Measurements from ENCODE around the gene TNFRSF8.

Gene TNFRSF8

GRCh38 chr1:12134716-12135115 lies 71.6 kb downstream of the TNFRSF8 start:
- no peak overlapping the region for H3K4me3 ChIP-seq (ENCODE audit: low read length in 2 of 2)
- H3K4me1 ChIP-seq (ENCODE audit: control insufficient read depth, insufficient read depth, low read length) = peaks cover 8% of the 10 kb centered on the region
- H3K27me3 ChIP-seq (ENCODE audit: control insufficient read depth in 1 of 2, insufficient read depth in 2 of 2, low read length in 2 of 2) = no peaks in the 10 kb centered on the region
- no peaks in the 10 kb centered on the region for H3K36me3 ChIP-seq (ENCODE audit: control insufficient read depth in 2 of 2, insufficient read depth in 2 of 2, low read length in 2 of 2)
- no peak overlapping the region for H3K27ac ChIP-seq (ENCODE audit: low read length)
- no peak overlapping the region for H3K9ac ChIP-seq (ENCODE audit: low read length in 2 of 2)
- H3K9me3 ChIP-seq (ENCODE audit: control insufficient read depth in 2 of 2, low read length in 2 of 2) = no peaks in the 10 kb centered on the region

- H3K4me1 ChIP-seq (ENCODE audit: control insufficient read depth, insufficient read depth, low read length) = peaks cover 4% of the 10 kb centered on the region
- no peak overlapping the region for H3K27ac ChIP-seq (ENCODE audit: low read length)
- H3K9me3 ChIP-seq (ENCODE audit: control insufficient read depth in 2 of 2, low read length in 2 of 2) = no peaks in the 10 kb centered on the region
- H3K27me3 ChIP-seq (ENCODE audit: control insufficient read depth in 1 of 2, insufficient read depth in 2 of 2, low read length in 2 of 2) = no peaks in the 10 kb centered on the region
- H3K9ac ChIP-seq (ENCODE audit: low read length in 2 of 2) = no peak overlapping the region
- H3K36me3 ChIP-seq (ENCODE audit: control insufficient read depth in 2 of 2, insufficient read depth in 2 of 2, low read length in 2 of 2) = no peaks in the 10 kb centered on the region
- no peak overlapping the region for H3K4me3 ChIP-seq (ENCODE audit: low read length in 2 of 2)
Measured at GRCh38 chr1:12135612-12136011, 72.5 kb downstream of the TNFRSF8 start.

GRCh38 chr1:12136916-12137610 lies 74.0 kb downstream of the TNFRSF8 start:
- Histone ChIP-seq H3K4me3 (ENCODE audit: low read length in 2 of 2) (no peak overlapping the region), H3K4me1 (ENCODE audit: control insufficient read depth, insufficient read depth, low read length) (peaks cover 4% of the 10 kb centered on the region), H3K27ac (ENCODE audit: low read length) (no peak overlapping the region), H3K27me3 (ENCODE audit: control insufficient read depth in 1 of 2, insufficient read depth in 2 of 2, low read length in 2 of 2) (no peaks in the 10 kb centered on the region), H3K9ac (ENCODE audit: low read length in 2 of 2) (no peak overlapping the region), H3K9me3 (ENCODE audit: control insufficient read depth in 2 of 2, low read length in 2 of 2) (no peaks in the 10 kb centered on the region), H3K36me3 (ENCODE audit: control insufficient read depth in 2 of 2, insufficient read depth in 2 of 2, low read length in 2 of 2) (no peaks in the 10 kb centered on the region)

- Histone ChIP-seq H3K9me3 (ENCODE audit: control insufficient read depth in 2 of 2, low read length in 2 of 2) (no peaks in the 10 kb centered on the region), H3K4me3 (ENCODE audit: low read length in 2 of 2) (no peak overlapping the region), H3K4me1 (ENCODE audit: control insufficient read depth, insufficient read depth, low read length) (peaks cover 8% of the 10 kb centered on the region), H3K9ac (ENCODE audit: low read length in 2 of 2) (no peak overlapping the region), H3K27ac (ENCODE audit: low read length) (no peak overlapping the region), H3K36me3 (ENCODE audit: control insufficient read depth in 2 of 2, insufficient read depth in 2 of 2, low read length in 2 of 2) (no peaks in the 10 kb centered on the region), H3K27me3 (ENCODE audit: control insufficient read depth in 1 of 2, insufficient read depth in 2 of 2, low read length in 2 of 2) (no peaks in the 10 kb centered on the region)
Measured at GRCh38 chr1:12138196-12139168, 75.4 kb downstream of the TNFRSF8 start.

- H3K4me3 ChIP-seq (ENCODE audit: low read length in 2 of 2) = no peak overlapping the region
- H3K4me1 ChIP-seq (ENCODE audit: control insufficient read depth, insufficient read depth, low read length) = peaks cover 13% of the 10 kb centered on the region
- no peaks in the 10 kb centered on the region for H3K27me3 ChIP-seq (ENCODE audit: control insufficient read depth in 1 of 2, insufficient read depth in 2 of 2, low read length in 2 of 2)
- no peaks in the 10 kb centered on the region for H3K9me3 ChIP-seq (ENCODE audit: control insufficient read depth in 2 of 2, low read length in 2 of 2)
- no peak overlapping the region for H3K9ac ChIP-seq (ENCODE audit: low read length in 2 of 2)
- H3K27ac ChIP-seq (ENCODE audit: low read length) = no peak overlapping the region
- H3K36me3 ChIP-seq (ENCODE audit: control insufficient read depth in 2 of 2, insufficient read depth in 2 of 2, low read length in 2 of 2) = no peaks in the 10 kb centered on the region
Measured at GRCh38 chr1:12140016-12140415, 76.9 kb downstream of the TNFRSF8 start.

- Histone ChIP-seq H3K4me3 (ENCODE audit: low read length in 2 of 2) (no peak overlapping the region), H3K36me3 (ENCODE audit: control insufficient read depth in 2 of 2, insufficient read depth in 2 of 2, low read length in 2 of 2) (no peaks in the 10 kb centered on the region), H3K27ac (ENCODE audit: low read length) (no peak overlapping the region), H3K9ac (ENCODE audit: low read length in 2 of 2) (no peak overlapping the region), H3K9me3 (ENCODE audit: control insufficient read depth in 2 of 2, low read length in 2 of 2) (no peaks in the 10 kb centered on the region), H3K27me3 (ENCODE audit: control insufficient read depth in 1 of 2, insufficient read depth in 2 of 2, low read length in 2 of 2) (no peaks in the 10 kb centered on the region), H3K4me1 (ENCODE audit: control insufficient read depth, insufficient read depth, low read length) (peaks cover 10% of the 10 kb centered on the region)
Measured at GRCh38 chr1:12140515-12141162, 77.5 kb downstream of the TNFRSF8 start.

- H3K9ac ChIP-seq (ENCODE audit: low read length in 2 of 2) = no peak overlapping the region
- no peaks in the 10 kb centered on the region for H3K27me3 ChIP-seq (ENCODE audit: control insufficient read depth in 1 of 2, insufficient read depth in 2 of 2, low read length in 2 of 2)
- H3K9me3 ChIP-seq (ENCODE audit: control insufficient read depth in 2 of 2, low read length in 2 of 2) = no peaks in the 10 kb centered on the region
- H3K27ac ChIP-seq (ENCODE audit: low read length) = no peak overlapping the region
- no peaks in the 10 kb centered on the region for H3K36me3 ChIP-seq (ENCODE audit: control insufficient read depth in 2 of 2, insufficient read depth in 2 of 2, low read length in 2 of 2)
- H3K4me1 ChIP-seq (ENCODE audit: control insufficient read depth, insufficient read depth, low read length) = peaks cover 8% of the 10 kb centered on the region
- no peak overlapping the region for H3K4me3 ChIP-seq (ENCODE audit: low read length in 2 of 2)
Measured at GRCh38 chr1:12141163-12141850, 78.2 kb downstream of the TNFRSF8 start.

GRCh38 chr1:12142141-12142823 lies 79.2 kb downstream of the TNFRSF8 start:
- no peaks in the 10 kb centered on the region for H3K36me3 ChIP-seq (ENCODE audit: control insufficient read depth in 2 of 2, insufficient read depth in 2 of 2, low read length in 2 of 2)
- no peak overlapping the region for H3K4me3 ChIP-seq (ENCODE audit: low read length in 2 of 2)
- no peak overlapping the region for H3K9ac ChIP-seq (ENCODE audit: low read length in 2 of 2)
- no peaks in the 10 kb centered on the region for H3K27me3 ChIP-seq (ENCODE audit: control insufficient read depth in 1 of 2, insufficient read depth in 2 of 2, low read length in 2 of 2)
- H3K4me1 ChIP-seq (ENCODE audit: control insufficient read depth, insufficient read depth, low read length) = peaks cover 9% of the 10 kb centered on the region
- no peak overlapping the region for H3K27ac ChIP-seq (ENCODE audit: low read length)
- H3K9me3 ChIP-seq (ENCODE audit: control insufficient read depth in 2 of 2, low read length in 2 of 2) = no peaks in the 10 kb centered on the region

- H3K4me3 ChIP-seq (ENCODE audit: low read length in 2 of 2) = no peak overlapping the region
- no peak overlapping the region for H3K27ac ChIP-seq (ENCODE audit: low read length)
- H3K9me3 ChIP-seq (ENCODE audit: control insufficient read depth in 2 of 2, low read length in 2 of 2) = no peaks in the 10 kb centered on the region
- H3K9ac ChIP-seq (ENCODE audit: low read length in 2 of 2) = no peak overlapping the region
- peaks cover 13% of the 10 kb centered on the region for H3K4me1 ChIP-seq (ENCODE audit: control insufficient read depth, insufficient read depth, low read length)
- H3K36me3 ChIP-seq (ENCODE audit: control insufficient read depth in 2 of 2, insufficient read depth in 2 of 2, low read length in 2 of 2) = no peaks in the 10 kb centered on the region
- H3K27me3 ChIP-seq (ENCODE audit: control insufficient read depth in 1 of 2, insufficient read depth in 2 of 2, low read length in 2 of 2) = no peaks in the 10 kb centered on the region
Measured at GRCh38 chr1:12142891-12143630, 80.0 kb downstream of the TNFRSF8 start.

Data from stomach smooth muscle (tissue), 2 donors.